ENCODE data around the gene CNIH2. TPM values are rescaled to one million over a fixed set of nuclear protein-coding genes. Genes with fewer than 3 reads are reported as not detected.
"Not testable (repeated sequence)": the region's sequence is repeated elsewhere in the genome, so short reads cannot be mapped to it uniquely, and the experiment has no call there.

CNIH2 gene
- total and polyA plus RNA-seq, 4 donors = 0.18 to 1.1 (median 0.75) TPM; not detected in 1

- H3K27me3 ChIP-seq (ENCODE audit: control insufficient read depth in 1 of 2, insufficient read depth in 2 of 2, low read length in 1 of 2) = no peaks in the 10 kb centered on the region
- DNase-seq = no peak
- intact Hi-C loops (cut with DNase I) = no loop called here
These were observed 16.9 kb downstream of the CNIH2 start for GRCh38 chr11:66294626-66295620.

DNA sequence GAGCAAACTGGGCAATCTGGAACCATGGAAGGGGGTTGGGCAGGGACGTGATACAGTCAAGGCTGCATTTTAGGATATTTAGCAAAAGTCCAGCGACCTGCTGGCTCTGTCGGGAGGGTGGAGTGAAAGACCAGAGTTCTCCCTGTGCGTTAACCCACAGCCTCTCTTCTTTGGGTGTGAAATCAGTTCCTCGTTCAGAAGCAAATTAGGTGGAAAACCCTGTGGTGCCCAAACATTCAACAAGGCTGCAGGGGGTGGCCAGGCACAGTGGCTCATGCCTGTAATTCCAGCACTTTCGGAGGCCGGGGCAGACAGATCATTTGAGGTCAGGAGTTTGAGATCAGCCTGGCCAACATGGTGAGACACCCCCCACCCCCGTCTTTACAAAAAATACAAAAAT is 19.6 kb downstream of the CNIH2 start:
- Histone ChIP-seq H3K27me3 (ENCODE audit: control insufficient read depth in 1 of 2, insufficient read depth in 2 of 2, low read length in 1 of 2) (no peaks in the 10 kb centered on the region), H3K4me3 (ENCODE audit: low read length in 2 of 2) (no peak overlapping the region), H3K9me3 (ENCODE audit: control insufficient read depth, low read length) (no peaks in the 10 kb centered on the region), H3K27ac (ENCODE audit: low read depth in 1 of 2, low read length in 2 of 2) (no peak overlapping the region), H3K36me3 (ENCODE audit: control insufficient read depth in 1 of 2, insufficient read depth in 2 of 2, low read length in 1 of 2) (no peaks in the 10 kb centered on the region), H3K4me1 (ENCODE audit: control insufficient read depth in 1 of 2, insufficient read depth in 2 of 2, low read length in 2 of 2) (no peaks in the 10 kb centered on the region)
- 49 to 54% methylated on average over 8 of the region's 8 CpGs for WGBS, 2 donors
- intact Hi-C loops (cut with DNase I) = no loop called here
- ATAC-seq (ENCODE audit: low FRiP score) (no peak), DNase-seq (no peak)

More at GRCh38 chr11:66294626-66295620, 16.9 kb downstream of the CNIH2 start:
- ATAC-seq (ENCODE audit: low FRiP score) = no peak
- no peaks in the 10 kb centered on the region for H3K9me3 ChIP-seq (ENCODE audit: control insufficient read depth, low read length)
- H3K36me3 ChIP-seq (ENCODE audit: control insufficient read depth in 1 of 2, insufficient read depth in 2 of 2, low read length in 1 of 2) = no peaks in the 10 kb centered on the region
- 79 to 81% methylated on average over 112 to 123 of the region's 123 CpGs for WGBS, 2 donors
- no peaks in the 10 kb centered on the region for H3K4me1 ChIP-seq (ENCODE audit: control insufficient read depth in 1 of 2, insufficient read depth in 2 of 2, low read length in 2 of 2)
- no peak overlapping the region for H3K27ac ChIP-seq (ENCODE audit: low read depth in 1 of 2, low read length in 2 of 2)
- H3K4me3 ChIP-seq (ENCODE audit: low read length in 2 of 2) = no peak overlapping the region

DNA sequence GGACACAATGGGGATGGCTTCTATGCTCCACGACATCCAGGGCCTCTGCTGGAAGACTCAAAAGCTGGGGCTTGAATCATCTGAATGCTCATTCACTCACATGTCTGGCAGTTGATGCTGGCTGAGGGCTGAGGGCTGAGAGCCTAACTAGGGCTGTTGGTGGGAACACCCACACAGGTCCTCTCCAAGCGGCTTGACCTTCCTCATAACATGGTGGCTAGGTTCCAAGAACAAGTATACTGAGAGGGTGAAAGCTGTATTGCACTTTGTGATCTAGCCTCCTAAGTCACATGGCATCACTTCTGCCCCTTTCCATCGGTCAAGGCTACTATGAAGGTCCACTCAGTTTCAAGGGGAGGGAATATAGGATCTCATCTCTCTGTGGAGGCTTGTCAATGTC is 21.2 kb downstream of the CNIH2 start:
- H3K27me3 ChIP-seq (ENCODE audit: control insufficient read depth in 1 of 2, insufficient read depth in 2 of 2, low read length in 1 of 2) = no peaks in the 10 kb centered on the region
- no peaks in the 10 kb centered on the region for H3K36me3 ChIP-seq (ENCODE audit: control insufficient read depth in 1 of 2, insufficient read depth in 2 of 2, low read length in 1 of 2)
- no peaks in the 10 kb centered on the region for H3K9me3 ChIP-seq (ENCODE audit: control insufficient read depth, low read length)
- no peak overlapping the region for H3K4me3 ChIP-seq (ENCODE audit: low read length in 2 of 2)
- H3K4me1 ChIP-seq (ENCODE audit: control insufficient read depth in 1 of 2, insufficient read depth in 2 of 2, low read length in 2 of 2) = no peaks in the 10 kb centered on the region
- intact Hi-C loops (cut with DNase I) = no loop called here
- 84% methylated on average over 3 of the region's 3 CpGs for WGBS, 2 donors
- H3K27ac ChIP-seq (ENCODE audit: low read depth in 1 of 2, low read length in 2 of 2) = no peak overlapping the region
- no peak for ATAC-seq (ENCODE audit: low FRiP score)
- no peak for DNase-seq

DNA sequence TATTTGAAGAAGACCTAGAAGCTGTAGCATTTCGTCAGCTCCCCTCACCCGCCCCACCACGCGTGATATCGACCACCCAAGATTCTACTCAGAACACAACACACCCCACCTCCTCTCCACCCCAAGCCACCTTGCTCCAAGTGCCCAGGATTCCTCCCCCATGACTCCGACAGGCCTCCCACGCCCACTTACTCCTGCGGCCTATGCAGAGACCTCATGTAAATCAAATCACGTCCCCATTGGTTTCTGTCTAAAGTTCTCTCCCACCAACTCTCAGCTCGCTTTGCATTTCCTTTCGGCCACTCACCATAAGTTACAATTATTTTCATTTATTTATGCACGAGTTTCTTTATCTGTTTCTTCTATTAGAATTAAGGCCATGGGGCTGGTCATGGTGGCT is 24.7 kb downstream of the CNIH2 start:
- ATAC-seq (ENCODE audit: low FRiP score) (no peak), DNase-seq (no peak)
- Histone ChIP-seq H3K9me3 (ENCODE audit: control insufficient read depth, low read length) (no peaks in the 10 kb centered on the region), H3K4me3 (ENCODE audit: low read length in 2 of 2) (no peak overlapping the region), H3K4me1 (ENCODE audit: control insufficient read depth in 1 of 2, insufficient read depth in 2 of 2, low read length in 2 of 2) (no peaks in the 10 kb centered on the region), H3K27ac (ENCODE audit: low read depth in 1 of 2, low read length in 2 of 2) (no peak overlapping the region), H3K27me3 (ENCODE audit: control insufficient read depth in 1 of 2, insufficient read depth in 2 of 2, low read length in 1 of 2) (no peaks in the 10 kb centered on the region), H3K36me3 (ENCODE audit: control insufficient read depth in 1 of 2, insufficient read depth in 2 of 2, low read length in 1 of 2) (no peaks in the 10 kb centered on the region)
- 86 to 87% methylated on average over 12 of the region's 12 CpGs for WGBS, 2 donors
- intact Hi-C loops (cut with DNase I) = no loop called here

- H3K9me3 ChIP-seq (ENCODE audit: control insufficient read depth, low read length) = no peaks in the 10 kb centered on the region
- intact Hi-C loops (cut with DNase I) = no loop called here
- H3K4me1 ChIP-seq (ENCODE audit: control insufficient read depth in 1 of 2, insufficient read depth in 2 of 2, low read length in 2 of 2) = no peaks in the 10 kb centered on the region
- H3K36me3 ChIP-seq (ENCODE audit: control insufficient read depth in 1 of 2, insufficient read depth in 2 of 2, low read length in 1 of 2) = no peaks in the 10 kb centered on the region
- H3K27ac ChIP-seq (ENCODE audit: low read depth in 1 of 2, low read length in 2 of 2) = no peak overlapping the region
- DNase-seq (no peak), ATAC-seq (ENCODE audit: low FRiP score) (no peak)
- 44 to 48% methylated on average over 3 of the region's 3 CpGs for WGBS, 2 donors
- H3K27me3 ChIP-seq (ENCODE audit: control insufficient read depth in 1 of 2, insufficient read depth in 2 of 2, low read length in 1 of 2) = no peaks in the 10 kb centered on the region
- H3K4me3 ChIP-seq (ENCODE audit: low read length in 2 of 2) = no peak overlapping the region
These were observed 31.5 kb downstream of the CNIH2 start for GRCh38 chr11:66309475-66309874.

- Histone ChIP-seq H3K27ac (ENCODE audit: low read depth in 1 of 2, low read length in 2 of 2) (no peak overlapping the region), H3K9me3 (ENCODE audit: control insufficient read depth, low read length) (no peaks in the 10 kb centered on the region), H3K27me3 (ENCODE audit: control insufficient read depth in 1 of 2, insufficient read depth in 2 of 2, low read length in 1 of 2) (no peaks in the 10 kb centered on the region), H3K4me1 (ENCODE audit: control insufficient read depth in 1 of 2, insufficient read depth in 2 of 2, low read length in 2 of 2) (no peaks in the 10 kb centered on the region), H3K4me3 (ENCODE audit: low read length in 2 of 2) (no peak overlapping the region), H3K36me3 (ENCODE audit: control insufficient read depth in 1 of 2, insufficient read depth in 2 of 2, low read length in 1 of 2) (no peaks in the 10 kb centered on the region)
- 76% methylated on average over 8 of the region's 8 CpGs for WGBS, 2 donors
- intact Hi-C loops (cut with DNase I) = no loop called here
- DNase-seq = no peak
- no peak for ATAC-seq (ENCODE audit: low FRiP score)
These were observed 32.3 kb downstream of the CNIH2 start for GRCh38 chr11:66310324-66310723.

DNA sequence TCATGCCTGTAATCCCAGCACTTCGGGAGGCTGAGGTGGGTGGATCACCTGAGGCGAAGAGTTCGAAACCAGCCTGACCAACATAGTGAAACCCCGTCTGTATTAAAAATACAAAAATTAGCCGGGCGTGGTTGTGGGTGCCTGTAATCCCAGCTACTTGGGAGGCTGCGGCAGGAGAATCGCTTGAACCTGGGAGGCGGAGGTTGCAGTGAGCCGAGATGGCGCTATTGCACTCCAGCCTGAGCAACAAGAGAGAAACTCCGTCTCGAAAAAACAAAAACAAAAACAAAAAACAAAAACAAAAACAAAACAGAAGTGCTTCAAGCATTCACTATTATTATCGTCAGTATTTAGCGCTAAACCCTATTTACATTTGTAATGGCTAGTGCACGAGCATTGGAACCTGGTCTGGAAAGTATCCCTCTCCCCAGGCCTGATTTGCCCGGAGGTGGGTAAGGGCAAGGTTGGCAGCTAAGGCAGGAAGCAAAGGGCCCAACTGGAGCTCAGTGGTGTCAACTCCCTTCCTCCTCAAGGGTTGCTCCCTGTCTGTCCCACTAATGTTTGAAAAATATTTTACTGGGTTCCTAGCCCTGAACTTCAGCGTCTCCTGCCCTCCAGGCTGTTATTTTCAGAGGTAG is 32.9 kb downstream of the CNIH2 start:
- H3K27ac ChIP-seq (ENCODE audit: low read depth in 1 of 2, low read length in 2 of 2); H3K4me1 ChIP-seq (ENCODE audit: control insufficient read depth in 1 of 2, insufficient read depth in 2 of 2, low read length in 2 of 2); H3K9me3 ChIP-seq (ENCODE audit: control insufficient read depth, low read length); DNase-seq; H3K4me3 ChIP-seq (ENCODE audit: low read length in 2 of 2); ATAC-seq (ENCODE audit: low FRiP score); H3K27me3 ChIP-seq (ENCODE audit: control insufficient read depth in 1 of 2, insufficient read depth in 2 of 2, low read length in 1 of 2); H3K36me3 ChIP-seq (ENCODE audit: control insufficient read depth in 1 of 2, insufficient read depth in 2 of 2, low read length in 1 of 2): not testable (repeated sequence)
- WGBS, 2 donors = 74 to 78% methylated on average over 18 of the region's 18 CpGs
- intact Hi-C loops (cut with DNase I) = loop anchor here in 1 of 2 donors (1.0 kb wide), 1 partner anchor 17 kb away; no protein-coding TSS in a partner anchor

- ATAC-seq (ENCODE audit: low FRiP score) = no peak
- Histone ChIP-seq H3K27ac (ENCODE audit: low read depth in 1 of 2, low read length in 2 of 2) (no peak overlapping the region), H3K9me3 (ENCODE audit: control insufficient read depth, low read length) (no peaks in the 10 kb centered on the region), H3K4me3 (ENCODE audit: low read length in 2 of 2) (no peak overlapping the region), H3K27me3 (ENCODE audit: control insufficient read depth in 1 of 2, insufficient read depth in 2 of 2, low read length in 1 of 2) (no peaks in the 10 kb centered on the region), H3K4me1 (ENCODE audit: control insufficient read depth in 1 of 2, insufficient read depth in 2 of 2, low read length in 2 of 2) (no peaks in the 10 kb centered on the region), H3K36me3 (ENCODE audit: control insufficient read depth in 1 of 2, insufficient read depth in 2 of 2, low read length in 1 of 2) (no peaks in the 10 kb centered on the region)
- intact Hi-C loops (cut with DNase I) = loop anchor here in 1 of 2 donors (1.0 kb wide), 1 partner anchor 17 kb away; no protein-coding TSS in a partner anchor
- WGBS, 2 donors = 26 to 28% methylated on average over 26 of the region's 26 CpGs
- DNase-seq = no peak
These were observed 33.5 kb downstream of the CNIH2 start for GRCh38 chr11:66311470-66311964.

Data from aorta (tissue), 5 donors.